Kidney glomerular epithelial cell (primary cell): ENCODE measurements around the gene SH2D6.
A peak's percentile ranks its signal among the peaks of the same experiment; 100 is the strongest.
"Not testable (repeated sequence)": the region's sequence is repeated elsewhere in the genome, so short reads cannot be mapped to it uniquely, and the experiment has no call there.

ENCODE experiments used
- DNase-seq: peaks from one replicate; lab custom pipeline; 2025; lab: John Stamatoyannopoulos, UW

Gene SH2D6

GRCh38 chr2:85422072-85422457 is 3.6 kb downstream of the SH2D6 start:
- DNase-seq, result no peak

- no peak for DNase-seq
Observed at GRCh38 chr2:85423525-85423924, 5.0 kb downstream of the SH2D6 start.

- no peak for DNase-seq
Observed at GRCh38 chr2:85425588-85425987, 7.1 kb downstream of the SH2D6 start.

GRCh38 chr2:85427300-85427835 is 8.9 kb downstream of the SH2D6 start:
- no peak for DNase-seq

- DNase-seq, result no peak
Observed at GRCh38 chr2:85428343-85428881, 9.9 kb downstream of the SH2D6 start.

GRCh38 chr2:85429213-85429923 is 10.9 kb downstream of the SH2D6 start:
- DNase-seq, result no peak

- DNase-seq, result no peak
Observed at GRCh38 chr2:85429924-85430289, 11.4 kb downstream of the SH2D6 start.

- DNase-seq, result no peak
Observed at GRCh38 chr2:85430752-85431569, 12.4 kb downstream of the SH2D6 start.

- no peak for DNase-seq
Observed at GRCh38 chr2:85431570-85432205, 13.2 kb downstream of the SH2D6 start.

- no peak for DNase-seq
Observed at GRCh38 chr2:85433511-85434089, 15.1 kb downstream of the SH2D6 start.

- no peak for DNase-seq
Observed at GRCh38 chr2:85434696-85435095, 16.2 kb downstream of the SH2D6 start.

GRCh38 chr2:85435220-85435958 is 16.9 kb downstream of the SH2D6 start:
- peak; percentile 65 for DNase-seq

- DNase-seq, result no peak
Observed at GRCh38 chr2:85435981-85436835, 17.7 kb downstream of the SH2D6 start.

GRCh38 chr2:85436836-85437487 is 18.4 kb downstream of the SH2D6 start:
- no peak for DNase-seq

- DNase-seq, result peak; percentile 54
Observed at GRCh38 chr2:85437488-85438200, 19.1 kb downstream of the SH2D6 start.

GRCh38 chr2:85438201-85439024 is 19.9 kb downstream of the SH2D6 start:
- no peak for DNase-seq

GRCh38 chr2:85439025-85439472 is 20.5 kb downstream of the SH2D6 start:
- DNase-seq, result peak; percentile 62

- not testable (repeated sequence) for DNase-seq
Observed at GRCh38 chr2:85439569-85439968, 21.1 kb downstream of the SH2D6 start.
